Neutrophil (primary cell): ENCODE data around the gene SH3GLB1.

Source experiments
- H3K27ac ChIP-seq: fragments of 200-600 bp; sonication (generic); 2 replicates; pipeline ENCODE4 v1.5.1; 2016; ENCODE audit warnings: mild to moderate bottlenecking, moderate library complexity
- H3K27me3 ChIP-seq: fragments of 200-600 bp; sonication (generic); 2 replicates; pipeline ENCODE4 v1.6.0; 2016; ENCODE audit warnings: mild to moderate bottlenecking
- H3K36me3 ChIP-seq: fragments of 200-600 bp; sonication (generic); 2 replicates; pipeline ENCODE4 v1.5.1; 2017
- H3K4me1 ChIP-seq, 2 experiments: fragments of 200-600 bp in 1 of 2; sonication (generic) in 1 of 2; 1 replicate in 1 of 2; 2 replicates in 1 of 2; pipeline versions ENCODE4 v1.5.1 to v1.6.1; 2013 to 2016; ENCODE audit warnings: low read depth in 1 of 2, low read length in 1 of 2, mild to moderate bottlenecking in 1 of 2, moderate library complexity in 1 of 2; ENCODE audit not compliant: control insufficient read depth in 1 of 2, insufficient read depth in 1 of 2
- H3K4me3 ChIP-seq, 2 experiments: fragments of 200-600 bp in 1 of 2; sonication (generic) in 1 of 2; 1 replicate in 1 of 2; 2 replicates in 1 of 2; pipeline ENCODE4 v1.5.1; 2013 to 2016; ENCODE audit warnings: low read depth in 1 of 2, low read length in 1 of 2, mild to moderate bottlenecking in 1 of 2, moderate library complexity in 1 of 2
- H3K9me3 ChIP-seq: fragments of 200-600 bp; sonication (generic); 2 replicates; pipeline ENCODE4 v1.5.1; 2016
- TF ChIP-seq, protein P1 (sequence below): fragments of 200-600 bp; sonication (generic); IDR thresholded peaks from 2 replicates; pipeline ENCODE4 v1.5.1; 2016; ENCODE audit warnings: antibody characterized with exemption

The SH3GLB1 gene

DNA sequence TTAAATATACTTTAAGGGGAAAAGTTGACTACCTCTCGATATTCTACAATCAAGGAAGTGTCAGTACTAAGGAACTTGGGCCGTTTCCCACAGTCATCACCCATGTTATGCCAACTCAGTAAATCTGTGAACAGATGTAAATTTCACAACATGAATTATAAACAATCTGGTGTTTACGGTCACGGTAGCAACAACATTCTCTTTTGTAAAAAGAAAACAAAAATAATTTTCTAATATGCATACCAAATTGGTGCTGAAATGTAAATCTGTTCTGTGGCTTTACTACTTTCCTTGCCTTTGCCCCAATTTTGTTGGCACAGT is 1.2 kb downstream of the SH3GLB1 start:
- no peaks in the 10 kb centered on the region for H3K9me3 ChIP-seq
- TF ChIP-seq, protein P1, sequence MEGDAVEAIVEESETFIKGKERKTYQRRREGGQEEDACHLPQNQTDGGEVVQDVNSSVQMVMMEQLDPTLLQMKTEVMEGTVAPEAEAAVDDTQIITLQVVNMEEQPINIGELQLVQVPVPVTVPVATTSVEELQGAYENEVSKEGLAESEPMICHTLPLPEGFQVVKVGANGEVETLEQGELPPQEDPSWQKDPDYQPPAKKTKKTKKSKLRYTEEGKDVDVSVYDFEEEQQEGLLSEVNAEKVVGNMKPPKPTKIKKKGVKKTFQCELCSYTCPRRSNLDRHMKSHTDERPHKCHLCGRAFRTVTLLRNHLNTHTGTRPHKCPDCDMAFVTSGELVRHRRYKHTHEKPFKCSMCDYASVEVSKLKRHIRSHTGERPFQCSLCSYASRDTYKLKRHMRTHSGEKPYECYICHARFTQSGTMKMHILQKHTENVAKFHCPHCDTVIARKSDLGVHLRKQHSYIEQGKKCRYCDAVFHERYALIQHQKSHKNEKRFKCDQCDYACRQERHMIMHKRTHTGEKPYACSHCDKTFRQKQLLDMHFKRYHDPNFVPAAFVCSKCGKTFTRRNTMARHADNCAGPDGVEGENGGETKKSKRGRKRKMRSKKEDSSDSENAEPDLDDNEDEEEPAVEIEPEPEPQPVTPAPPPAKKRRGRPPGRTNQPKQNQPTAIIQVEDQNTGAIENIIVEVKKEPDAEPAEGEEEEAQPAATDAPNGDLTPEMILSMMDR: no peak
- H3K36me3 ChIP-seq: peaks cover 10% of the 10 kb centered on the region
- H3K27ac ChIP-seq: peak overlapping the region; percentile 99
- peak overlapping the region; percentile 93 to 98 for H3K4me3 ChIP-seq
- no peaks in the 10 kb centered on the region for H3K27me3 ChIP-seq
- H3K4me1 ChIP-seq: peaks cover 33 to 46% of the 10 kb centered on the region in 2 experiments

DNA sequence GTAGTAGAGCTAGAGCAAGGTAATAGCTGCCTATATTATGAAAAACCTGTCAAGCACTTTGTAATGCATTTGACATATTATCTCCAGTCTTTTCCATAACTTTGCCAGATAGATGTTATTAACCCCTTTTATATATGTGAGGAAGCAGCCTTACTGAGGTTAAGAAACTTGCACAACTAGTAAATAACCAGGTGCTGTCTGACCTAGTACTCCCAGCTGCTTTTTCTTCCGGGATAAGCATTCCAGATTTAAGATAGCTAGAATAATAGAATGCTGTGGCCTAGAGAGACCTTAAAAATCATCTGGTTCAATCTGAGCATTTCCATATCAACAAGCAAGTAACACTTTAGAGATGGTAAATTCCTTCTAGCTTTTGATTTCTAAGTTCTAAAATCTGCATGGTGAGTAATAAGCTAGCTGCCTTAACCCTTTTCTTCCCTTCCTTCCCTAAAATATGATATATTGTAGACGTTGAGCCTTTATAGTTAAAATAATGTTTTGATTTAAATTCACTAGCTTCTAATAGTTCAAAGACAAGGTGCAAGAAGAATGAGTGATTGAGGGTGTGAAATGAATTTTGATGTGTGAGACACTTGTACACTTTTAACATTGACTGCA is 1.8 kb downstream of the SH3GLB1 start:
- H3K27me3 ChIP-seq: no peaks in the 10 kb centered on the region
- H3K4me1 ChIP-seq: peaks cover 33 to 46% of the 10 kb centered on the region in 2 experiments
- TF ChIP-seq, protein P1: no peak
- no peaks in the 10 kb centered on the region for H3K9me3 ChIP-seq
- peak overlapping the region; percentile 93 to 98 for H3K4me3 ChIP-seq
- H3K27ac ChIP-seq: peak overlapping the region; percentile 99
- H3K36me3 ChIP-seq: peaks cover 13% of the 10 kb centered on the region

DNA sequence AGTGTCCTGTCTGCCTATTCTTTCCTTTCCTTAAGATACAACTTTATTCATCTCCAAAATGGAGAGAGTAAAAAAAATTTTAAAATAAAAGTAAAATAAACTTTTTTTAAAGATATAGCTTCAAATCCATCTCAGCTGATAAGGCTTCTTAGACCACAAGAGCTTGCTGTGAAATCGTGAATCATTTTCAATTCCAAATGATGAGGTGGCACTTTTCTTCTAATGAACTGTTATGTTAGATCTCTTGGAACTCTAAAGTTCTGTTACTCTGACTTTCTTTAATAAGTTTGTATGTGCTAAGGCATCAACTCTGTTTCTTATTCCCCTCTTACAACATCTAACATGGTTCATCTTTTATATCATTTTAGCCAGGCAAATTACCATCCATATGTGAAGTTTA is 4.5 kb downstream of the SH3GLB1 start:
- H3K9me3 ChIP-seq: no peaks in the 10 kb centered on the region
- no peak overlapping the region for H3K27ac ChIP-seq
- peaks cover 13% of the 10 kb centered on the region for H3K36me3 ChIP-seq
- no peaks in the 10 kb centered on the region for H3K27me3 ChIP-seq
- peaks cover 25 to 38% of the 10 kb centered on the region in 2 experiments for H3K4me1 ChIP-seq
- no peak overlapping the region for H3K4me3 ChIP-seq
- TF ChIP-seq, protein P1: no peak

DNA sequence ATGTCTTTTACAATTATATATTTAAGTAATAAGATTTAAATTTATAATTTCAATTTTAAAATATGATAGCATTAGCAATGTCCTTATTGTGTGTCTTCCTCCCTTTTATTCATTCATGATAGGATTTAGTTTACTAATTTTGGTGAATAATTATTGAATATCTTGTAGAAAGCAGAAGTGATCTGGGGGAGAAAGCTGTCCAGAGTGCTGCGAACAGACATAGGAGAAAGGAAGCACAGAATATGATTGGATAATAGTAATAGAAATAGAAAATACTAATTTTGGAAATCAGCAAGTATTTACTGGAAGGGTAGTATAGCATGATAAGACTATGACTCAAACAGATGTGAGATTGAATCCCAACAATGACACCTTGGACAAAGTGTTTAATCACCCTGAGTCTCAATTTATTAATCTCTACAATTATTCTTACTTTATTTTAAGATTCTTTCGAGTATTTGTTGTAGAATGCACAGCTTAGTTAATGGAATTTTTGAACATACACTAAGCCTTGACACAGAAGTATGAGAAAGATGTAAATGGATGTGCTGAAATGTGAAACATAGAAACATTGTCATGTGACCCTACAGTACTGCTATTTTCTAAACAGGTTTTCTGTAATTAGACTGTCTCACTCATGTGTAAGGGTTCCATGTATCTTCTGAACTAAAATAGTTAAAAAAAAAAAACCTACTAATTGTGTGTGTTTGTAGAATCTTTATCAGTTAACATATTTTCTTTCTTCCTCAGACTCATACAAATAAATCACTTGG is 7.9 kb downstream of the SH3GLB1 start:
- peaks cover 6 to 19% of the 10 kb centered on the region in 2 experiments for H3K4me1 ChIP-seq
- no peaks in the 10 kb centered on the region for H3K27me3 ChIP-seq
- peaks cover 27% of the 10 kb centered on the region for H3K36me3 ChIP-seq
- H3K27ac ChIP-seq: no peak overlapping the region
- TF ChIP-seq, protein P1: no peak
- no peaks in the 10 kb centered on the region for H3K9me3 ChIP-seq
- H3K4me3 ChIP-seq: no peak overlapping the region

DNA sequence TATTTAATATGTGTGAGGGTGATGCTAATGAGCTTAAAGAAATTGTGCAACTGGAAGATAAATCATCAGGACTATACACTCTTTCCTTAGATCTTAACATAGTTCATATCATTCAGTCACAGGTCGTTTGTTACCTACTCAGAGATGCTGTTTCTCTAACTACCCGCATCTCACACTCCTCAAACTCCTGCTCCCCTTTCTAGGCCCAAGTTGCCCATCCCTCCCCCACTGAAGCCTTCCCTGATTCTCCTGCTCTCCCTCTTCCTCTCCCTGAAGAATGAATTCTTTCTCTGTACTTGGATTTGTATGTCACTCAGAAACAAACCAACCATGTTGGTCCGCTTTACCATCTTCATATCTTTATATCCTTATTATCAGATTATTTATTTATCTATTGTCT is 9.1 kb downstream of the SH3GLB1 start:
- H3K27ac ChIP-seq: no peak overlapping the region

More for the DNA sequence above, 9.1 kb downstream of the SH3GLB1 start:
- TF ChIP-seq, protein P1: no peak
- Histone ChIP-seq H3K27me3 (no peaks in the 10 kb centered on the region), H3K4me1 (peaks cover 0 to 7% of the 10 kb centered on the region in 2 experiments), H3K4me3 (no peak overlapping the region), H3K36me3 (peaks cover 39% of the 10 kb centered on the region), H3K9me3 (no peaks in the 10 kb centered on the region)
